K562 (cell line): ENCODE measurements around the gene CAPN2. TPM values are rescaled to one million over a fixed set of nuclear protein-coding genes. Genes with fewer than 3 reads are reported as not detected.
A peak's percentile ranks its signal among the peaks of the same experiment; 100 is the strongest.

Source experiments
- ATAC-seq: fragments of 200-7000 bp; cut with Tn5 transposase; 3 replicates; pipeline ENCODE4 v1.9.1; 2020; ENCODE audit warnings: moderate library complexity
- BruUV-seq: library from RNA; stranded (reverse); fragments of 400-500 nt; replicated peaks from 2 replicates; lab custom pipeline; 2021; lab: Mats Ljungman, UMichigan
- CTCF ChIA-PET: fragments of 300-600 bp; formaldehyde crosslinking; extraction: SDS; loops from one replicate; lab custom pipeline; 2021; ENCODE audit warnings: low intra/inter-chr PET ratio; lab: Yijun Ruan, JAX
- POLR2A ChIA-PET: fragments of 300-600, 350-650 bp; sonication (Branson Sonifier 250); formaldehyde crosslinking; extraction: SDS; loops from one replicate; lab custom pipeline; 2021; ENCODE audit warnings: antibody characterized with exemption, inconsistent platforms; lab: Yijun Ruan, JAX
- DNase-seq, 4 experiments: peaks; one replicate each; pipeline versions ENCODE4 v3.0.0 to v3.0.0-alpha.2; 2011 to 2018; ENCODE audit warnings: low spot score in 3 of 4, mixed read lengths in 3 of 4; ENCODE audit errors: extremely low read depth in 1 of 4
- FAIRE-seq: peaks from 2 replicates; lab custom pipeline; 2011; peaks lifted over from hg19 to GRCh38; lab: Jason Lieb, UNC
- H2AFZ ChIP-seq: 2 replicates; pipeline ENCODE4 v1.6.0; 2011; ENCODE audit warnings: low read depth, low read length, control low read depth, inconsistent platforms
- H3K27ac ChIP-seq: fragments of 200-600 bp; 3 replicates; pipeline ENCODE4 v1.8.0; 2011; ENCODE audit warnings: low read depth, mild to moderate bottlenecking, control low read depth, inconsistent platforms, low read length, moderate library complexity, mixed read lengths; ENCODE audit errors: extremely low read depth
- H3K27me3 ChIP-seq, 2 experiments: fragments of 300-600 bp in 1 of 2; 2 replicates in 1 of 2; 3 replicates in 1 of 2; pipeline versions ENCODE4 v1.6.0 to v1.8.0; 2011; ENCODE audit warnings: inconsistent platforms in 2 of 2, low read length in 2 of 2, mild to moderate bottlenecking in 1 of 2, mixed read lengths in 1 of 2, moderate library complexity in 1 of 2; ENCODE audit not compliant: control insufficient read depth in 2 of 2, insufficient read depth in 2 of 2
- H3K36me3 ChIP-seq: fragments of 300-600 bp; 3 replicates; pipeline ENCODE4 v1.8.0; 2011; ENCODE audit warnings: mild to moderate bottlenecking, low read length, inconsistent platforms; ENCODE audit not compliant: control insufficient read depth, insufficient read depth
- H3K4me1 ChIP-seq, 2 experiments: fragments of 200-600 bp in 1 of 2; replicated peaks in 1 of 2; 2 replicates in 1 of 2; 3 replicates in 1 of 2; pipeline versions ENCODE4 v1.5.1 to v1.8.0; 2011; ENCODE audit warnings: inconsistent platforms in 2 of 2, low read length in 2 of 2, mild to moderate bottlenecking in 1 of 2, mixed read lengths in 1 of 2, moderate library complexity in 1 of 2; ENCODE audit not compliant: control insufficient read depth in 2 of 2, insufficient read depth in 2 of 2
- H3K4me2 ChIP-seq: 2 replicates; pipeline ENCODE4 v1.6.1; 2011; ENCODE audit warnings: low read length, control low read depth, inconsistent platforms, mixed read lengths; ENCODE audit not compliant: insufficient read depth
- H3K4me3 ChIP-seq: fragments of 200-600 bp; sonication (generic), shearing (Covaris generic); 2 replicates; pipeline ENCODE4 v1.5.1; 2016; ENCODE audit warnings: control low read depth, inconsistent platforms
- H3K79me2 ChIP-seq: fragments of 200-600 bp; 3 replicates; pipeline ENCODE4 v1.8.0; 2011; ENCODE audit warnings: low read length, inconsistent platforms; ENCODE audit not compliant: control insufficient read depth, insufficient read depth
- H3K9ac ChIP-seq, 2 experiments: 2 replicates each; pipeline versions ENCODE4 v1.6.0 to v1.6.1; 2011; ENCODE audit warnings: low read depth in 2 of 2, low read length in 2 of 2, control low read depth in 1 of 2, inconsistent platforms in 1 of 2, mild to moderate bottlenecking in 1 of 2, mixed read lengths in 1 of 2; ENCODE audit not compliant: insufficient read depth in 1 of 2
- H3K9me1 ChIP-seq: one replicate; pipeline ENCODE4 v1.6.0; 2011; ENCODE audit warnings: inconsistent platforms, mild to moderate bottlenecking, low read length, moderate library complexity; ENCODE audit not compliant: control insufficient read depth, insufficient read depth
- H3K9me3 ChIP-seq: replicated peaks from 2 replicates; pipeline ENCODE4 v1.5.1; 2011; ENCODE audit warnings: low read depth, low read length, inconsistent platforms; ENCODE audit not compliant: control insufficient read depth, insufficient read depth
- H4K20me1 ChIP-seq: replicated peaks from 2 replicates; pipeline ENCODE4 v1.6.1; 2011; ENCODE audit warnings: low read length, inconsistent platforms, mixed read lengths; ENCODE audit not compliant: control insufficient read depth, insufficient read depth
- ARNT ChIP-seq, 2 experiments: fragments of 450-650 bp; IDR thresholded peaks; 2 replicates each; pipeline ENCODE4 v1.6.1; 2016; ENCODE audit warnings: mild to moderate bottlenecking in 1 of 2
- BRD4 ChIP-seq: fragments of 200-600 bp; sonication (generic); IDR thresholded peaks from 2 replicates; pipeline ENCODE4 v1.6.1; 2017; ENCODE audit warnings: inconsistent platforms
- HDAC1 ChIP-seq, 2 experiments: fragments of 450-650 bp; IDR thresholded peaks; 2 replicates each; pipeline ENCODE4 v1.6.1; 2016 to 2017; ENCODE audit warnings: inconsistent platforms in 1 of 2, mild to moderate bottlenecking in 1 of 2, moderate library complexity in 1 of 2
- HDAC8 ChIP-seq: fragments of 450-650 bp; IDR thresholded peaks from 2 replicates; pipeline ENCODE4 v1.6.1; 2016; ENCODE audit warnings: mild to moderate bottlenecking, missing genetic modification characterization, moderate library complexity, missing compliant biosample characterization
- POLR2AphosphoS2 ChIP-seq: IDR thresholded peaks from 2 replicates; pipeline ENCODE4 v1.6.1; 2012; ENCODE audit warnings: low read length, improper control_type of control experiment
- SMARCC2 ChIP-seq: fragments of 450-650 bp; IDR thresholded peaks from 2 replicates; pipeline ENCODE4 v1.6.1; 2017; ENCODE audit warnings: antibody characterized with exemption, moderate library complexity, mild to moderate bottlenecking, low read depth
- WGBS: fragments of 100-300 bp; shearing (Covaris generic); methylation state at CpG from one replicate; pipeline ENCODE4 v1.1.6; 2016; ENCODE audit warnings: low coverage, mixed read lengths; ENCODE audit not compliant: insufficient coverage; ENCODE audit errors: missing lambda C conversion rate; 5-methylcytosine and 5-hydroxymethylcytosine counted together
- in situ Hi-C: fragments of 300-500 bp; cut with MboI; formaldehyde crosslinking; loops from 4 replicates; pipeline ENCODE4 v1.15.0; 2018; ENCODE audit warnings: inconsistent platforms, mixed read lengths
- intact Hi-C: fragments of 100-400 bp; cut with micrococcal nuclease; formaldehyde crosslinking; loops from 2 replicates; pipeline ENCODE4 v1.14.2; 2022
- polyA plus RNA-seq, 8 experiments: library from polyadenylated mRNA; depleted of rRNA in 4 of 8; stranded (reverse) in 5 of 8; unstranded in 3 of 8; fragments of >200 nt; fragmentation: Nextera tagmentation in 2 of 8; fragmentation: Illumina TruSeq in 1 of 8; extraction: Ambion mirVana in 2 of 8; extraction: Trizol in 1 of 8; gene quantifications; 2 replicates each; pipeline versions ENCODE4 v1.2.1 to v1.2.3, GENCODE V29; 2011 to 2014; ENCODE audit warnings: inconsistent platforms in 1 of 8, missing spikeins in 1 of 8
- total RNA-seq, 7 experiments: library from RNA; depleted of rRNA in 6 of 7; stranded (reverse); fragments of >200 nt in 6 of 7; fragmentation: Illumina TruSeq in 2 of 7; extraction: Trizol in 2 of 7; gene quantifications; 2 replicates each; pipeline versions ENCODE4 v1.2.1 to v1.2.3, GENCODE V29; 2011 to 2021; ENCODE audit warnings: low replicate concordance in 1 of 7
- TF ChIP-seq, protein P1 (sequence below): fragments of 450-650 bp; IDR thresholded peaks from 2 replicates; pipeline ENCODE4 v1.7.1; 2018; ENCODE audit warnings: mild to moderate bottlenecking, low read depth; ENCODE audit not compliant: partially characterized antibody
- TF ChIP-seq, protein P2 (sequence below): IDR thresholded peaks from 2 replicates; pipeline ENCODE4 v1.6.1; 2016; ENCODE audit warnings: missing genetic modification characterization, missing compliant biosample characterization
- TF ChIP-seq, protein P3 (sequence below), 2 experiments: IDR thresholded peaks; 2 replicates each; pipeline ENCODE4 v1.6.1; 2012; ENCODE audit warnings: improper control_type of control experiment in 2 of 2, low read depth in 2 of 2, low read length in 2 of 2, borderline replicate concordance in 1 of 2
- TF ChIP-seq, protein P4 (sequence below): fragments of 450-650 bp; IDR thresholded peaks from 2 replicates; pipeline ENCODE4 v1.6.1; 2016; ENCODE audit warnings: missing biosample characterization, missing genetic modification characterization

The CAPN2 gene
- total and polyA plus RNA-seq, 9 of the 15 experiments (the other 6 are each of a cell fraction or from before 2014, with no cell fraction given): 24.6 to 157 (median 101) TPM

DNA sequence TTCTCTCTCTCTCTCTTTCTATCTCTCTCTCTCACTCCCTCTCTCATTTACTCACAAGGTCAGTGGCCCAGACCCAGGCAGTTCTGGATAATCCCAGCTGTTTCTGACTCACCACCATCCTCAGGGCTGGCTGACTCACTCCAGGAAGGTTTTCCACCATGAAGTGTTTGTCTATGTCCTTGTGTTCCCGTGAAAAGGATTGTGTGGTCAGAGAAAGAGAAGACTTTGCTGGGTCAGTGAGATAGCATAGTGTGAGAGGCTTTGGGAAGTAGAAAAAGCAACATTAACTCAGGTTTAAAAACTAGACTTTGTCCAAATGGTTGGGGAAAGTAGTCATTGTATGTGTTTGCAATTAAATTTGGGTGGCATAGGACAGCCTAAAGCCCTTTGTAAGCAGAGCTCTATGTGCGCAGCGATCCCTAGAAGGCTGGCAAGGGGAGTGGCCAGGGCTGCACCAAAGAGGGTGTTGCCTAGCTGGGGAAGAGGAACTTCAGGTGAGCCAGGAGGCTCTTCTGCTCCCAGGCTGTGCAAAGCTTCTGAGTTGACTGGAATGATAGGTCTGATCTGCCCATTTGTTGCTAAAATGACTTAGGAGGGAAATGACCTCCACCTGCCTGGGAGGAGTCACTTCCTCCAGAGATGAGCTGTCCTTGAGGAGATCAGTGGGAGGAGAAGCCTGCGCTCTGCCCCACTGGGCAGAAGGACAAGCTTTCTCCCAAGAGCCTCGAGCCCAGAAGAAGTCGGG lies 4.9 kb upstream of the CAPN2 start:
- Histone ChIP-seq H3K36me3 (no peaks in the 10 kb centered on the region), H3K4me1 (peaks cover 38 to 56% of the 10 kb centered on the region in 2 experiments), H3K4me3 (no peak overlapping the region), H3K9me3 (no peaks in the 10 kb centered on the region), H3K27me3 (no peaks in the 10 kb centered on the region), H3K9ac (peak overlapping the region; percentile 47 to 53; a peak in 3 of 4 replicates), H3K27ac (peak overlapping the region; percentile 73; the same call in 2 of the 3 replicates), H3K79me2 (peaks cover under 1% of the 10 kb centered on the region; the same call in 1 of the 3 replicates), H3K9me1 (no peaks in the 10 kb centered on the region), H2AFZ (peak overlapping the region; percentile 78), H4K20me1 (no peaks in the 10 kb centered on the region), H3K4me2 (peak overlapping the region; percentile 73)
- no TSS peak for BruUV-seq
- intact Hi-C loops (loop anchor here (5.0 to 10.0 kb wide), 2 partner anchors 85 to 1217 kb away; partner anchors contain the start of gene DNAH14), in situ Hi-C loops (loop anchor here (25.0 kb wide), 1 partner anchor 205 kb away; no protein-coding TSS in a partner anchor)
- FAIRE-seq: peak; percentile 73
- DNase-seq: peak; percentile 65 to 85 (median 76)
- ChIA-PET POLR2A (interaction anchor here (0.6 to 0.8 kb wide), 4 partner anchors 15 to 660 kb away, joined by 3 to 4 read pairs (median 4); no protein-coding TSS in a partner anchor), CTCF (interaction anchor here (0.7 kb wide), 1 partner anchor 15 kb away, joined by 3 read pairs; no protein-coding TSS in a partner anchor)
- WGBS: 6% methylated on average over 6 of the region's 6 CpGs
- ATAC-seq: peak; percentile 21
- no peak for TF ChIP-seq HDAC8 (tag)
- TF ChIP-seq SMARCC2: peak; percentile 95
- TF ChIP-seq, protein P1, sequence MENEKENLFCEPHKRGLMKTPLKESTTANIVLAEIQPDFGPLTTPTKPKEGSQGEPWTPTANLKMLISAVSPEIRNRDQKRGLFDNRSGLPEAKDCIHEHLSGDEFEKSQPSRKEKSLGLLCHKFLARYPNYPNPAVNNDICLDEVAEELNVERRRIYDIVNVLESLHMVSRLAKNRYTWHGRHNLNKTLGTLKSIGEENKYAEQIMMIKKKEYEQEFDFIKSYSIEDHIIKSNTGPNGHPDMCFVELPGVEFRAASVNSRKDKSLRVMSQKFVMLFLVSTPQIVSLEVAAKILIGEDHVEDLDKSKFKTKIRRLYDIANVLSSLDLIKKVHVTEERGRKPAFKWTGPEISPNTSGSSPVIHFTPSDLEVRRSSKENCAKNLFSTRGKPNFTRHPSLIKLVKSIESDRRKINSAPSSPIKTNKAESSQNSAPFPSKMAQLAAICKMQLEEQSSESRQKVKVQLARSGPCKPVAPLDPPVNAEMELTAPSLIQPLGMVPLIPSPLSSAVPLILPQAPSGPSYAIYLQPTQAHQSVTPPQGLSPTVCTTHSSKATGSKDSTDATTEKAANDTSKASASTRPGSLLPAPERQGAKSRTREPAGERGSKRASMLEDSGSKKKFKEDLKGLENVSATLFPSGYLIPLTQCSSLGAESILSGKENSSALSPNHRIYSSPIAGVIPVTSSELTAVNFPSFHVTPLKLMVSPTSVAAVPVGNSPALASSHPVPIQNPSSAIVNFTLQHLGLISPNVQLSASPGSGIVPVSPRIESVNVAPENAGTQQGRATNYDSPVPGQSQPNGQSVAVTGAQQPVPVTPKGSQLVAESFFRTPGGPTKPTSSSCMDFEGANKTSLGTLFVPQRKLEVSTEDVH: peak; percentile 57
- TF ChIP-seq, protein P2, sequence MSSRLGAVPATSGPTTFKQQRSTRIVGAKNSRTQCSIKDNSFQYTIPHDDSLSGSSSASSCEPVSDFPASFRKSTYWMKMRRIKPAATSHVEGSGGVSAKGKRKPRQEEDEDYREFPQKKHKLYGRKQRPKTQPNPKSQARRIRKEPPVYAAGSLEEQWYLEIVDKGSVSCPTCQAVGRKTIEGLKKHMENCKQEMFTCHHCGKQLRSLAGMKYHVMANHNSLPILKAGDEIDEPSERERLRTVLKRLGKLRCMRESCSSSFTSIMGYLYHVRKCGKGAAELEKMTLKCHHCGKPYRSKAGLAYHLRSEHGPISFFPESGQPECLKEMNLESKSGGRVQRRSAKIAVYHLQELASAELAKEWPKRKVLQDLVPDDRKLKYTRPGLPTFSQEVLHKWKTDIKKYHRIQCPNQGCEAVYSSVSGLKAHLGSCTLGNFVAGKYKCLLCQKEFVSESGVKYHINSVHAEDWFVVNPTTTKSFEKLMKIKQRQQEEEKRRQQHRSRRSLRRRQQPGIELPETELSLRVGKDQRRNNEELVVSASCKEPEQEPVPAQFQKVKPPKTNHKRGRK (tag): 0 out of 2 replicates have a peak, but pooled peaks have one; percentile 22
- TF ChIP-seq, protein P3, sequence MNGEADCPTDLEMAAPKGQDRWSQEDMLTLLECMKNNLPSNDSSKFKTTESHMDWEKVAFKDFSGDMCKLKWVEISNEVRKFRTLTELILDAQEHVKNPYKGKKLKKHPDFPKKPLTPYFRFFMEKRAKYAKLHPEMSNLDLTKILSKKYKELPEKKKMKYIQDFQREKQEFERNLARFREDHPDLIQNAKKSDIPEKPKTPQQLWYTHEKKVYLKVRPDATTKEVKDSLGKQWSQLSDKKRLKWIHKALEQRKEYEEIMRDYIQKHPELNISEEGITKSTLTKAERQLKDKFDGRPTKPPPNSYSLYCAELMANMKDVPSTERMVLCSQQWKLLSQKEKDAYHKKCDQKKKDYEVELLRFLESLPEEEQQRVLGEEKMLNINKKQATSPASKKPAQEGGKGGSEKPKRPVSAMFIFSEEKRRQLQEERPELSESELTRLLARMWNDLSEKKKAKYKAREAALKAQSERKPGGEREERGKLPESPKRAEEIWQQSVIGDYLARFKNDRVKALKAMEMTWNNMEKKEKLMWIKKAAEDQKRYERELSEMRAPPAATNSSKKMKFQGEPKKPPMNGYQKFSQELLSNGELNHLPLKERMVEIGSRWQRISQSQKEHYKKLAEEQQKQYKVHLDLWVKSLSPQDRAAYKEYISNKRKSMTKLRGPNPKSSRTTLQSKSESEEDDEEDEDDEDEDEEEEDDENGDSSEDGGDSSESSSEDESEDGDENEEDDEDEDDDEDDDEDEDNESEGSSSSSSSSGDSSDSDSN (IDR thresholded peaks at IDR 0.05; ENCODE audit: borderline replicate concordance in 1 of 2, low read depth in 2 of 2, low read length in 2 of 2): peak in 1 of 2 experiments; percentile 20; a peak in 1 of 4 replicates
- TF ChIP-seq POLR2AphosphoS2: no peak
- peak in 1 of 2 experiments; percentile 89; a peak in 2 of 4 replicates for TF ChIP-seq HDAC1 (IDR thresholded peaks at IDR 0.05)
- TF ChIP-seq, protein P4, sequence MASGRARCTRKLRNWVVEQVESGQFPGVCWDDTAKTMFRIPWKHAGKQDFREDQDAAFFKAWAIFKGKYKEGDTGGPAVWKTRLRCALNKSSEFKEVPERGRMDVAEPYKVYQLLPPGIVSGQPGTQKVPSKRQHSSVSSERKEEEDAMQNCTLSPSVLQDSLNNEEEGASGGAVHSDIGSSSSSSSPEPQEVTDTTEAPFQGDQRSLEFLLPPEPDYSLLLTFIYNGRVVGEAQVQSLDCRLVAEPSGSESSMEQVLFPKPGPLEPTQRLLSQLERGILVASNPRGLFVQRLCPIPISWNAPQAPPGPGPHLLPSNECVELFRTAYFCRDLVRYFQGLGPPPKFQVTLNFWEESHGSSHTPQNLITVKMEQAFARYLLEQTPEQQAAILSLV (tag): no peak
- TF ChIP-seq ARNT (IDR thresholded peaks at IDR 0.05): peak; percentile 71 to 93; a peak in 3 of 4 replicates
- no peak for TF ChIP-seq BRD4
